HCT116 (cell line): Measurements from ENCODE around the gene ABHD12.

Experiments used
- EGR1 ChIP-seq: IDR thresholded peaks from 2 replicates; pipeline ENCODE4 v1.6.1; 2012; ENCODE audit warnings: low read depth
- EZH2 ChIP-seq: fragments of 200-600 bp; sonication (generic); IDR thresholded peaks from 2 replicates; pipeline ENCODE4 v1.6.1; 2017; ENCODE audit warnings: antibody characterized with exemption, mixed run types
- POLR2A ChIP-seq: IDR thresholded peaks from 2 replicates; pipeline ENCODE4 v1.7.0; 2011; ENCODE audit warnings: borderline replicate concordance; ENCODE audit not compliant: insufficient read depth, insufficient read length; ENCODE audit errors: extremely low read depth
- POLR2AphosphoS5 ChIP-seq: IDR thresholded peaks from 2 replicates; pipeline ENCODE4 v1.6.1; 2011; ENCODE audit warnings: mild to moderate bottlenecking, low read depth, low read length, moderate library complexity
- RAD21 ChIP-seq: IDR thresholded peaks from 2 replicates; pipeline ENCODE4 v1.6.1; 2012; ENCODE audit warnings: low read depth, mild to moderate bottlenecking
- SIN3A ChIP-seq: IDR thresholded peaks from 2 replicates; pipeline ENCODE4 v1.6.1; 2012; ENCODE audit warnings: low read depth
- YY1 ChIP-seq: IDR thresholded peaks from 2 replicates; pipeline ENCODE4 v1.6.1; 2011; ENCODE audit warnings: low read length, low read depth, moderate library complexity, mild to moderate bottlenecking; ENCODE audit not compliant: insufficient replicate concordance; ENCODE audit errors: extremely low read depth
- TF ChIP-seq, protein P1 (sequence below), 3 experiments: fragments of 200-600 bp in 1 of 3; sonication (generic) in 1 of 3; IDR thresholded peaks in 2 of 3; conservative IDR thresholded peaks in 1 of 3; 2 replicates each; pipeline ENCODE4 v1.5.1; 2012 to 2017; ENCODE audit warnings: low read depth in 2 of 3, low read length in 2 of 3, antibody characterized with exemption in 1 of 3, borderline replicate concordance in 1 of 3, control low read depth in 1 of 3, mild to moderate bottlenecking in 1 of 3, mixed read lengths in 1 of 3, mixed run types in 1 of 3, moderate library complexity in 1 of 3; ENCODE audit not compliant: insufficient read depth in 1 of 3
- TF ChIP-seq, protein P2 (sequence below): IDR thresholded peaks from 2 replicates; pipeline ENCODE4 v1.6.1; 2011; ENCODE audit warnings: mild to moderate bottlenecking, low read length, moderate library complexity; ENCODE audit not compliant: insufficient replicate concordance; ENCODE audit errors: extremely low read depth
- TF ChIP-seq, protein P3 (sequence below): IDR thresholded peaks from 2 replicates; pipeline ENCODE4 v1.6.1; 2012; ENCODE audit warnings: low read depth
- TF ChIP-seq, protein P4 (sequence below): IDR thresholded peaks from 2 replicates; pipeline ENCODE4 v1.6.1; 2012

DNA sequence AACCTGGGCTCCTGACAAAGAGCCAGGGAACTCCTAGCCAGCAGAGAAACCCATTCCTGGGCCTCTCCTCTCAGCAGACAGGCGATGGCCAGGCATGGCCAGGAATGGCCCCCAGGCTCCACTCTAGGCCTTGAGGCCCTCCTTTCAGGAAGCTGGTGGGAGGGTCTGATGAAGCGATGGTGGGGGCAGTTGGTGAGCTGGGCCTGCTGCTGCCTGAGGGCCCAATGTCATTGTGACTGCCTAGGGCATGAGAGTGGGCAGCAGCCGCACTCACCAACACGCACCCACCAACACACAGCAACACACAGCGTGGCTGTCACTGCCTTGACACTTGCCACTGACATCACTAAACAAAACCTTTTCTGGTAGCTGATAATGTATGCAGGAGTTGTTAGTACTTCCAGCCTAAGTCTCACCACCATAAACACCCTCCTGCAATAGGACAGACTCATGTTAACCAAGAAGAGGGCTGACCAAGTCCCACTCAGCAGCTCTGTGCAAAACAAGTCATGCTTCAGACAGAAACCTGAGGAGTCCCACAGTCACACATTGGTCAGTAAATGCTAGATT, 69.3 kb downstream of the ABHD12 start:
- TF ChIP-seq, protein P1, sequence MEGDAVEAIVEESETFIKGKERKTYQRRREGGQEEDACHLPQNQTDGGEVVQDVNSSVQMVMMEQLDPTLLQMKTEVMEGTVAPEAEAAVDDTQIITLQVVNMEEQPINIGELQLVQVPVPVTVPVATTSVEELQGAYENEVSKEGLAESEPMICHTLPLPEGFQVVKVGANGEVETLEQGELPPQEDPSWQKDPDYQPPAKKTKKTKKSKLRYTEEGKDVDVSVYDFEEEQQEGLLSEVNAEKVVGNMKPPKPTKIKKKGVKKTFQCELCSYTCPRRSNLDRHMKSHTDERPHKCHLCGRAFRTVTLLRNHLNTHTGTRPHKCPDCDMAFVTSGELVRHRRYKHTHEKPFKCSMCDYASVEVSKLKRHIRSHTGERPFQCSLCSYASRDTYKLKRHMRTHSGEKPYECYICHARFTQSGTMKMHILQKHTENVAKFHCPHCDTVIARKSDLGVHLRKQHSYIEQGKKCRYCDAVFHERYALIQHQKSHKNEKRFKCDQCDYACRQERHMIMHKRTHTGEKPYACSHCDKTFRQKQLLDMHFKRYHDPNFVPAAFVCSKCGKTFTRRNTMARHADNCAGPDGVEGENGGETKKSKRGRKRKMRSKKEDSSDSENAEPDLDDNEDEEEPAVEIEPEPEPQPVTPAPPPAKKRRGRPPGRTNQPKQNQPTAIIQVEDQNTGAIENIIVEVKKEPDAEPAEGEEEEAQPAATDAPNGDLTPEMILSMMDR (IDR thresholded peaks at IDR 0.05 in 2 of 3, conservative IDR thresholded peaks at IDR 0.05 in 1 of 3; ENCODE audit: borderline replicate concordance in 1 of 3, insufficient read depth in 1 of 3, low read depth in 2 of 3, low read length in 2 of 3) = no peak
- TF ChIP-seq EZH2 = no peak
- no peak for TF ChIP-seq POLR2A
- no peak for TF ChIP-seq RAD21
- TF ChIP-seq, protein P2, sequence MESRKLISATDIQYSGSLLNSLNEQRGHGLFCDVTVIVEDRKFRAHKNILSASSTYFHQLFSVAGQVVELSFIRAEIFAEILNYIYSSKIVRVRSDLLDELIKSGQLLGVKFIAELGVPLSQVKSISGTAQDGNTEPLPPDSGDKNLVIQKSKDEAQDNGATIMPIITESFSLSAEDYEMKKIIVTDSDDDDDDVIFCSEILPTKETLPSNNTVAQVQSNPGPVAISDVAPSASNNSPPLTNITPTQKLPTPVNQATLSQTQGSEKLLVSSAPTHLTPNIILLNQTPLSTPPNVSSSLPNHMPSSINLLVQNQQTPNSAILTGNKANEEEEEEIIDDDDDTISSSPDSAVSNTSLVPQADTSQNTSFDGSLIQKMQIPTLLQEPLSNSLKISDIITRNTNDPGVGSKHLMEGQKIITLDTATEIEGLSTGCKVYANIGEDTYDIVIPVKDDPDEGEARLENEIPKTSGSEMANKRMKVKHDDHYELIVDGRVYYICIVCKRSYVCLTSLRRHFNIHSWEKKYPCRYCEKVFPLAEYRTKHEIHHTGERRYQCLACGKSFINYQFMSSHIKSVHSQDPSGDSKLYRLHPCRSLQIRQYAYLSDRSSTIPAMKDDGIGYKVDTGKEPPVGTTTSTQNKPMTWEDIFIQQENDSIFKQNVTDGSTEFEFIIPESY = no peak
- no peak for TF ChIP-seq SIN3A
- TF ChIP-seq EGR1 = no peak
- TF ChIP-seq YY1 = no peak
- TF ChIP-seq, protein P3, sequence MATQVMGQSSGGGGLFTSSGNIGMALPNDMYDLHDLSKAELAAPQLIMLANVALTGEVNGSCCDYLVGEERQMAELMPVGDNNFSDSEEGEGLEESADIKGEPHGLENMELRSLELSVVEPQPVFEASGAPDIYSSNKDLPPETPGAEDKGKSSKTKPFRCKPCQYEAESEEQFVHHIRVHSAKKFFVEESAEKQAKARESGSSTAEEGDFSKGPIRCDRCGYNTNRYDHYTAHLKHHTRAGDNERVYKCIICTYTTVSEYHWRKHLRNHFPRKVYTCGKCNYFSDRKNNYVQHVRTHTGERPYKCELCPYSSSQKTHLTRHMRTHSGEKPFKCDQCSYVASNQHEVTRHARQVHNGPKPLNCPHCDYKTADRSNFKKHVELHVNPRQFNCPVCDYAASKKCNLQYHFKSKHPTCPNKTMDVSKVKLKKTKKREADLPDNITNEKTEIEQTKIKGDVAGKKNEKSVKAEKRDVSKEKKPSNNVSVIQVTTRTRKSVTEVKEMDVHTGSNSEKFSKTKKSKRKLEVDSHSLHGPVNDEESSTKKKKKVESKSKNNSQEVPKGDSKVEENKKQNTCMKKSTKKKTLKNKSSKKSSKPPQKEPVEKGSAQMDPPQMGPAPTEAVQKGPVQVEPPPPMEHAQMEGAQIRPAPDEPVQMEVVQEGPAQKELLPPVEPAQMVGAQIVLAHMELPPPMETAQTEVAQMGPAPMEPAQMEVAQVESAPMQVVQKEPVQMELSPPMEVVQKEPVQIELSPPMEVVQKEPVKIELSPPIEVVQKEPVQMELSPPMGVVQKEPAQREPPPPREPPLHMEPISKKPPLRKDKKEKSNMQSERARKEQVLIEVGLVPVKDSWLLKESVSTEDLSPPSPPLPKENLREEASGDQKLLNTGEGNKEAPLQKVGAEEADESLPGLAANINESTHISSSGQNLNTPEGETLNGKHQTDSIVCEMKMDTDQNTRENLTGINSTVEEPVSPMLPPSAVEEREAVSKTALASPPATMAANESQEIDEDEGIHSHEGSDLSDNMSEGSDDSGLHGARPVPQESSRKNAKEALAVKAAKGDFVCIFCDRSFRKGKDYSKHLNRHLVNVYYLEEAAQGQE = no peak
- TF ChIP-seq, protein P4, sequence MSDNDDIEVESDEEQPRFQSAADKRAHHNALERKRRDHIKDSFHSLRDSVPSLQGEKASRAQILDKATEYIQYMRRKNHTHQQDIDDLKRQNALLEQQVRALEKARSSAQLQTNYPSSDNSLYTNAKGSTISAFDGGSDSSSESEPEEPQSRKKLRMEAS = no peak
- no peak for TF ChIP-seq POLR2AphosphoS5
